Nephron (organoid): ENCODE results near the gene MEI1.
"Not testable (repeated sequence)": the region's sequence is repeated elsewhere in the genome, so short reads cannot be mapped to it uniquely, and the experiment has no call there.

ENCODE experiments used
- H3K27ac Mint-ChIP-seq, 3 experiments: 2 replicates each; pipeline ENCODE4 v1.8.0; 2020; ENCODE audit warnings: mixed read lengths in 3 of 3, mild to moderate bottlenecking in 2 of 3, moderate library complexity in 1 of 3
- H3K27me3 Mint-ChIP-seq: 2 replicates; pipeline ENCODE4 v1.8.0; 2021; ENCODE audit warnings: low read depth, mild to moderate bottlenecking, moderate library complexity, mixed read lengths
- H3K36me3 Mint-ChIP-seq: 2 replicates; pipeline ENCODE4 v1.8.0; 2020; ENCODE audit warnings: low read depth, mixed read lengths
- H3K4me1 Mint-ChIP-seq: 2 replicates; pipeline ENCODE4 v1.8.0; 2020; ENCODE audit warnings: mixed read lengths
- H3K4me3 Mint-ChIP-seq, 3 experiments: 2 replicates each; pipeline ENCODE4 v1.8.0; 2020; ENCODE audit warnings: mild to moderate bottlenecking in 3 of 3, mixed read lengths in 3 of 3, moderate library complexity in 2 of 3
- H3K9me3 Mint-ChIP-seq: 2 replicates; pipeline ENCODE4 v1.8.0; 2020; ENCODE audit warnings: mixed read lengths
- CTCF ChIP-seq, 3 experiments: fragments of 200-600 bp; sonication (generic); IDR thresholded peaks; one replicate each; pipeline ENCODE4 v1.5.0; 2021; ENCODE audit warnings: antibody characterized with exemption in 3 of 3; ENCODE audit not compliant: unreplicated experiment in 3 of 3

The MEI1 gene

GRCh38 chr22:41676134-41676533 is 23.2 kb upstream of the MEI1 start:
- no peak overlapping the region for H3K4me3 Mint-ChIP-seq
- H3K27me3 Mint-ChIP-seq, result no peaks in the 10 kb centered on the region
- no peak overlapping the region for H3K27ac Mint-ChIP-seq
- no peaks in the 10 kb centered on the region for H3K9me3 Mint-ChIP-seq
- no peaks in the 10 kb centered on the region for H3K4me1 Mint-ChIP-seq
- H3K36me3 Mint-ChIP-seq, result peaks cover 48% of the 10 kb centered on the region
- TF ChIP-seq CTCF (IDR thresholded peaks at IDR 0.05; ENCODE audit: unreplicated experiment in 3 of 3), result no peak

GRCh38 chr22:41681616-41682015 is 17.7 kb upstream of the MEI1 start:
- TF ChIP-seq CTCF (IDR thresholded peaks at IDR 0.05; ENCODE audit: unreplicated experiment in 3 of 3), result no peak
- H3K4me3 Mint-ChIP-seq, result peak overlapping the region; percentile 98 to 100 (median 100)
- H3K4me1 Mint-ChIP-seq, result peaks cover 4% of the 10 kb centered on the region
- no peaks in the 10 kb centered on the region for H3K9me3 Mint-ChIP-seq
- peak overlapping the region in 1 of 3 experiments; percentile 46 for H3K27ac Mint-ChIP-seq
- no peaks in the 10 kb centered on the region for H3K27me3 Mint-ChIP-seq
- H3K36me3 Mint-ChIP-seq, result peaks cover 30% of the 10 kb centered on the region

GRCh38 chr22:41682033-41682807 is 17.1 kb upstream of the MEI1 start:
- Mint-ChIP-seq H3K9me3 (no peaks in the 10 kb centered on the region), H3K4me3 (peak overlapping the region; percentile 98 to 100 (median 100)), H3K27me3 (no peaks in the 10 kb centered on the region), H3K27ac (peak overlapping the region; percentile 80 to 98 (median 96)), H3K36me3 (peaks cover 30% of the 10 kb centered on the region), H3K4me1 (peaks cover 5% of the 10 kb centered on the region)
- TF ChIP-seq CTCF (IDR thresholded peaks at IDR 0.05; ENCODE audit: unreplicated experiment in 3 of 3), result no peak

GRCh38 chr22:41683052-41683451 is 16.3 kb upstream of the MEI1 start:
- Mint-ChIP-seq H3K36me3 (peaks cover 25% of the 10 kb centered on the region), H3K4me1 (peaks cover 13% of the 10 kb centered on the region), H3K27ac (peak overlapping the region in 1 of 3 experiments; percentile 96), H3K9me3 (no peaks in the 10 kb centered on the region), H3K27me3 (no peaks in the 10 kb centered on the region), H3K4me3 (peak overlapping the region; percentile 98 to 100 (median 100))
- no peak for TF ChIP-seq CTCF (IDR thresholded peaks at IDR 0.05; ENCODE audit: unreplicated experiment in 3 of 3)

GRCh38 chr22:41683616-41684015 is 15.7 kb upstream of the MEI1 start:
- Mint-ChIP-seq H3K36me3 (peaks cover 20% of the 10 kb centered on the region), H3K4me3 (peak overlapping the region; percentile 98 to 100 (median 100)), H3K27ac (peak overlapping the region in 1 of 3 experiments; percentile 96), H3K9me3 (no peaks in the 10 kb centered on the region), H3K4me1 (peaks cover 16% of the 10 kb centered on the region), H3K27me3 (no peaks in the 10 kb centered on the region)
- TF ChIP-seq CTCF (IDR thresholded peaks at IDR 0.05; ENCODE audit: unreplicated experiment in 3 of 3), result no peak

- TF ChIP-seq CTCF (IDR thresholded peaks at IDR 0.05; ENCODE audit: unreplicated experiment in 3 of 3), result no peak
- peak overlapping the region; percentile 63 to 68 (median 67) for H3K4me3 Mint-ChIP-seq
- H3K4me1 Mint-ChIP-seq, result peaks cover 20% of the 10 kb centered on the region
- no peak overlapping the region for H3K27ac Mint-ChIP-seq
- no peaks in the 10 kb centered on the region for H3K9me3 Mint-ChIP-seq
- H3K36me3 Mint-ChIP-seq, result peaks cover 18% of the 10 kb centered on the region
- no peaks in the 10 kb centered on the region for H3K27me3 Mint-ChIP-seq
Observed at GRCh38 chr22:41684194-41684593, 15.1 kb upstream of the MEI1 start.

- H3K27ac Mint-ChIP-seq, H3K9me3 Mint-ChIP-seq, H3K27me3 Mint-ChIP-seq, H3K36me3 Mint-ChIP-seq: not testable (repeated sequence)
- Mint-ChIP-seq H3K4me1 (peaks cover 24% of the 10 kb centered on the region), H3K4me3 (peak overlapping the region; percentile 96 to 98 (median 97))
Observed at GRCh38 chr22:41686890-41687289, 12.4 kb upstream of the MEI1 start.
